Progenitor cell of endocrine pancreas (in vitro differentiated cells): ENCODE data around the gene PTGIS. TPM values are rescaled to one million over a fixed set of nuclear protein-coding genes. Genes with fewer than 3 reads are reported as not detected.

Experiments
- DNase-seq: peaks from one replicate; pipeline ENCODE4 v3.0.0; 2021; ENCODE audit warnings: low spot score; ENCODE audit not compliant: unreplicated experiment
- H3K27ac Mint-ChIP-seq: 2 replicates; pipeline ENCODE4 v1.8.0; 2021; ENCODE audit warnings: mild to moderate bottlenecking, moderate library complexity, mixed read lengths
- H3K27me3 Mint-ChIP-seq: 2 replicates; pipeline ENCODE4 v1.8.0; 2021; ENCODE audit warnings: mixed read lengths
- H3K36me3 Mint-ChIP-seq: 2 replicates; pipeline ENCODE4 v1.8.0; 2022; ENCODE audit warnings: mixed read lengths; ENCODE audit not compliant: insufficient read depth
- H3K4me1 Mint-ChIP-seq: 2 replicates; pipeline ENCODE4 v1.8.0; 2021; ENCODE audit warnings: low read depth, mixed read lengths
- H3K4me3 Mint-ChIP-seq: 2 replicates; pipeline ENCODE4 v1.8.0; 2021; ENCODE audit warnings: low read depth, mild to moderate bottlenecking, moderate library complexity, mixed read lengths
- H3K9me3 Mint-ChIP-seq: 2 replicates; pipeline ENCODE4 v1.8.0; 2021; ENCODE audit warnings: low read depth, mixed read lengths
- total RNA-seq: library from RNA; stranded (reverse); gene quantifications from 2 replicates; pipeline ENCODE4 v1.2.1, GENCODE V29; 2021
- TF ChIP-seq, protein P1 (sequence below): fragments of 200-600 bp; sonication (generic); IDR thresholded peaks from one replicate; pipeline ENCODE4 v1.5.0; 2021; ENCODE audit warnings: antibody characterized with exemption, mild to moderate bottlenecking; ENCODE audit not compliant: unreplicated experiment

Gene PTGIS
- total RNA-seq, 1 donor from 2014 or later: 19.3 TPM

GRCh38 chr20:49503176-49503575 lies 64.8 kb downstream of the PTGIS start:
- Mint-ChIP-seq H3K4me3 (no peak overlapping the region), H3K27ac (no peak overlapping the region), H3K4me1 (no peaks in the 10 kb centered on the region), H3K27me3 (no peaks in the 10 kb centered on the region), H3K9me3 (no peaks in the 10 kb centered on the region), H3K36me3 (no peaks in the 10 kb centered on the region)
- TF ChIP-seq, protein P1, sequence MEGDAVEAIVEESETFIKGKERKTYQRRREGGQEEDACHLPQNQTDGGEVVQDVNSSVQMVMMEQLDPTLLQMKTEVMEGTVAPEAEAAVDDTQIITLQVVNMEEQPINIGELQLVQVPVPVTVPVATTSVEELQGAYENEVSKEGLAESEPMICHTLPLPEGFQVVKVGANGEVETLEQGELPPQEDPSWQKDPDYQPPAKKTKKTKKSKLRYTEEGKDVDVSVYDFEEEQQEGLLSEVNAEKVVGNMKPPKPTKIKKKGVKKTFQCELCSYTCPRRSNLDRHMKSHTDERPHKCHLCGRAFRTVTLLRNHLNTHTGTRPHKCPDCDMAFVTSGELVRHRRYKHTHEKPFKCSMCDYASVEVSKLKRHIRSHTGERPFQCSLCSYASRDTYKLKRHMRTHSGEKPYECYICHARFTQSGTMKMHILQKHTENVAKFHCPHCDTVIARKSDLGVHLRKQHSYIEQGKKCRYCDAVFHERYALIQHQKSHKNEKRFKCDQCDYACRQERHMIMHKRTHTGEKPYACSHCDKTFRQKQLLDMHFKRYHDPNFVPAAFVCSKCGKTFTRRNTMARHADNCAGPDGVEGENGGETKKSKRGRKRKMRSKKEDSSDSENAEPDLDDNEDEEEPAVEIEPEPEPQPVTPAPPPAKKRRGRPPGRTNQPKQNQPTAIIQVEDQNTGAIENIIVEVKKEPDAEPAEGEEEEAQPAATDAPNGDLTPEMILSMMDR: no peak
- DNase-seq: no peak

- TF ChIP-seq, protein P1: no peak
- Mint-ChIP-seq H3K36me3 (no peaks in the 10 kb centered on the region), H3K4me3 (no peak overlapping the region), H3K27me3 (peaks cover 2% of the 10 kb centered on the region), H3K9me3 (no peaks in the 10 kb centered on the region), H3K4me1 (no peaks in the 10 kb centered on the region), H3K27ac (no peak overlapping the region)
- DNase-seq: no peak
Measured at GRCh38 chr20:49501917-49502316, 66.0 kb downstream of the PTGIS start.

DNA sequence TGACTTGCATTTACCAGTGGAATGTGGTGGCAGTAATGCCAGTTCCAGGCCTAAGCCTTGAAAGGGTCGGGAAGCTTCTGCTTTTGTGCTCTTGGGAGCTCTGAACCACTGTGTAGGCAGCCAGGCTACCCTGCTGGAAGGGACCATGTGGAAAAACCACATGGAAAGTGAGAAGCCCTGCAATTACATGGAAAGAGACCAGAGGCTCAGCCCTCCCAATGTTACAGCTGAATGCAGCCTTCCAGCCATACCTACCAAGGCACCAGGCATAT lies 70.6 kb downstream of the PTGIS start:
- no peak for DNase-seq
- no peaks in the 10 kb centered on the region for H3K9me3 Mint-ChIP-seq
- no peak overlapping the region for H3K27ac Mint-ChIP-seq
- H3K36me3 Mint-ChIP-seq: no peaks in the 10 kb centered on the region
- peaks cover 12% of the 10 kb centered on the region for H3K27me3 Mint-ChIP-seq
- TF ChIP-seq, protein P1: no peak
- H3K4me1 Mint-ChIP-seq: no peaks in the 10 kb centered on the region
- H3K4me3 Mint-ChIP-seq: no peak overlapping the region

GRCh38 chr20:49496553-49497397 lies 71.2 kb downstream of the PTGIS start:
- TF ChIP-seq, protein P1: no peak
- Mint-ChIP-seq H3K27me3 (peaks cover 12% of the 10 kb centered on the region), H3K9me3 (no peaks in the 10 kb centered on the region), H3K36me3 (no peaks in the 10 kb centered on the region), H3K27ac (no peak overlapping the region), H3K4me3 (no peak overlapping the region), H3K4me1 (no peaks in the 10 kb centered on the region)
- DNase-seq: no peak

DNA sequence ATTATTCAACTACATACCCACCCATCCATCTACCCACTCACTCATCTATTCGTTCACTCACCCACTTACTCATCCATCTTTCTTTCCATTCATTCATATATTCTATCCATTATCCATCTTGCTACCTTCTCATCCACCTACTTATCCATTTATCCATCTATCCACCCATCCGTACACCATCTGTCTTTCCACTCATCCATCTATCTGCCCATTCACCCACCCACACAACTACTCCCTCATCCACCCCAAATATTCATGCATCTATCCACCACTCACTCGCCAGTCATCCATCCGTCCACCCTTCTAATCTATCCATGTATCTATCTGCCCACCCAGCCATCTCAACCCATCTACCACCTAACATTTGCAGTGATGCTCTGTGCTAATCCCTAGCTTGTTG lies 71.9 kb downstream of the PTGIS start:
- TF ChIP-seq, protein P1: no peak
- no peak overlapping the region for H3K27ac Mint-ChIP-seq
- no peaks in the 10 kb centered on the region for H3K36me3 Mint-ChIP-seq
- H3K27me3 Mint-ChIP-seq: peaks cover 12% of the 10 kb centered on the region
- no peaks in the 10 kb centered on the region for H3K4me1 Mint-ChIP-seq
- no peaks in the 10 kb centered on the region for H3K9me3 Mint-ChIP-seq
- DNase-seq: no peak
- H3K4me3 Mint-ChIP-seq: no peak overlapping the region
